ENCODE data around the gene FTCD. TPM values are rescaled to one million over a fixed set of nuclear protein-coding genes. Genes with fewer than 3 reads are reported as not detected.

Gene FTCD
- total RNA-seq, 2 experiments from 2014 or later = 0.06 to 1.1 TPM

- ChIA-PET CTCF (ENCODE audit: unreplicated experiment) (no interaction called here), POLR2A (no interaction called here)
- Histone ChIP-seq H3K9me3 (ENCODE audit: low read length) (no peaks in the 10 kb centered on the region), H3K27ac (ENCODE audit: low read depth, low read length, poor library complexity, severe bottlenecking) (no peak overlapping the region), H3K9me2 (ENCODE audit: insufficient read depth, low read length) (no peaks in the 10 kb centered on the region), H3K4me3 (ENCODE audit: low read depth, low read length, poor library complexity, severe bottlenecking) (no peak overlapping the region), H4K20me1 (ENCODE audit: insufficient read depth, low read length) (no peaks in the 10 kb centered on the region), H3K79me2 (ENCODE audit: insufficient read depth, low read depth, low read length) (no peaks in the 10 kb centered on the region), H3K4me2 (ENCODE audit: low read length) (no peak overlapping the region), H2AFZ (ENCODE audit: low read length) (no peak overlapping the region), H3K36me3 (ENCODE audit: insufficient read depth, low read length) (no peaks in the 10 kb centered on the region), H3K4me1 (ENCODE audit: insufficient read depth, low read length, poor library complexity, severe bottlenecking) (no peaks in the 10 kb centered on the region)
- no peak for DNase-seq (ENCODE audit: low spot score)
- intact Hi-C loops (cut with micrococcal nuclease; ENCODE audit: unreplicated experiment) = no loop called here
- BruUV-seq (replicated peaks) = no TSS peak
- no peak for TF ChIP-seq EZH2phosphoT487 (IDR thresholded peaks at IDR 0.05; ENCODE audit: borderline replicate concordance, low read depth, low read length)
- TF ChIP-seq, protein P1, sequence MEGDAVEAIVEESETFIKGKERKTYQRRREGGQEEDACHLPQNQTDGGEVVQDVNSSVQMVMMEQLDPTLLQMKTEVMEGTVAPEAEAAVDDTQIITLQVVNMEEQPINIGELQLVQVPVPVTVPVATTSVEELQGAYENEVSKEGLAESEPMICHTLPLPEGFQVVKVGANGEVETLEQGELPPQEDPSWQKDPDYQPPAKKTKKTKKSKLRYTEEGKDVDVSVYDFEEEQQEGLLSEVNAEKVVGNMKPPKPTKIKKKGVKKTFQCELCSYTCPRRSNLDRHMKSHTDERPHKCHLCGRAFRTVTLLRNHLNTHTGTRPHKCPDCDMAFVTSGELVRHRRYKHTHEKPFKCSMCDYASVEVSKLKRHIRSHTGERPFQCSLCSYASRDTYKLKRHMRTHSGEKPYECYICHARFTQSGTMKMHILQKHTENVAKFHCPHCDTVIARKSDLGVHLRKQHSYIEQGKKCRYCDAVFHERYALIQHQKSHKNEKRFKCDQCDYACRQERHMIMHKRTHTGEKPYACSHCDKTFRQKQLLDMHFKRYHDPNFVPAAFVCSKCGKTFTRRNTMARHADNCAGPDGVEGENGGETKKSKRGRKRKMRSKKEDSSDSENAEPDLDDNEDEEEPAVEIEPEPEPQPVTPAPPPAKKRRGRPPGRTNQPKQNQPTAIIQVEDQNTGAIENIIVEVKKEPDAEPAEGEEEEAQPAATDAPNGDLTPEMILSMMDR (conservative IDR thresholded peaks at IDR 0.05; ENCODE audit: low read length) = no peak
Observed at GRCh38 chr21:46120301-46121285, 34.8 kb downstream of the FTCD start.

- H3K79me2 ChIP-seq (ENCODE audit: insufficient read depth, low read depth, low read length) = no peaks in the 10 kb centered on the region
- H3K9me3 ChIP-seq (ENCODE audit: low read length) = no peaks in the 10 kb centered on the region
- H4K20me1 ChIP-seq (ENCODE audit: insufficient read depth, low read length) = no peaks in the 10 kb centered on the region
- CTCF ChIA-PET (ENCODE audit: unreplicated experiment) = no interaction called here
- intact Hi-C loops (cut with micrococcal nuclease; ENCODE audit: unreplicated experiment) = no loop called here
- POLR2A ChIA-PET = no interaction called here
- H3K4me1 ChIP-seq (ENCODE audit: insufficient read depth, low read length, poor library complexity, severe bottlenecking) = no peaks in the 10 kb centered on the region
- H3K4me3 ChIP-seq (ENCODE audit: low read depth, low read length, poor library complexity, severe bottlenecking) = no peak overlapping the region
- no peak overlapping the region for H3K4me2 ChIP-seq (ENCODE audit: low read length)
- no peaks in the 10 kb centered on the region for H3K36me3 ChIP-seq (ENCODE audit: insufficient read depth, low read length)
- no peaks in the 10 kb centered on the region for H3K9me2 ChIP-seq (ENCODE audit: insufficient read depth, low read length)
- no TSS peak for BruUV-seq (replicated peaks)
- no peak overlapping the region for H3K27ac ChIP-seq (ENCODE audit: low read depth, low read length, poor library complexity, severe bottlenecking)
- TF ChIP-seq, protein P1 (conservative IDR thresholded peaks at IDR 0.05; ENCODE audit: low read length) = no peak
- no peak for TF ChIP-seq EZH2phosphoT487 (IDR thresholded peaks at IDR 0.05; ENCODE audit: borderline replicate concordance, low read depth, low read length)
- no peak for DNase-seq (ENCODE audit: low spot score)
- H2AFZ ChIP-seq (ENCODE audit: low read length) = no peak overlapping the region
Observed at GRCh38 chr21:46119637-46120271, 35.6 kb downstream of the FTCD start.
